ENCODE measurements around the gene PLD5.

GRCh38 chr1:242546441-242546840 is 21.9 kb upstream of the PLD5 start:
- TF ChIP-seq EZH2phosphoT487 (IDR thresholded peaks at IDR 0.05; ENCODE audit: low read length) (no peak), EZH2 (optimal IDR thresholded peaks at IDR 0.05; ENCODE audit: low read depth, low read length) (no peak)

Measured in MM.1S (cell line).